Measurements from ENCODE around the gene CADPS.

- TF ChIP-seq CTCF (IDR thresholded peaks at IDR 0.05) (no peak), POLR2A (IDR thresholded peaks at IDR 0.05; ENCODE audit: low read length) (no peak), ELK1 (IDR thresholded peaks at IDR 0.05; ENCODE audit: low read depth, low read length) (no peak), RCOR1 (IDR thresholded peaks at IDR 0.05; ENCODE audit: low read depth, low read length) (no peak), ZC3H11A (IDR thresholded peaks at IDR 0.05) (no peak), FOSL2 (IDR thresholded peaks at IDR 0.05) (no peak), FOSL2 (CRISPR knock-in tag; IDR thresholded peaks at IDR 0.05) (no peak), CHD4 (IDR thresholded peaks at IDR 0.05; ENCODE audit: borderline replicate concordance) (no peak), JUNB (IDR thresholded peaks at IDR 0.05) (no peak), ESRRA (IDR thresholded peaks at IDR 0.05; ENCODE audit: borderline replicate concordance, low read length) (no peak), MAFK (IDR thresholded peaks at IDR 0.05; ENCODE audit: partially characterized antibody) (no peak), HMGXB4 (CRISPR knock-in tag; IDR thresholded peaks at IDR 0.05; ENCODE audit: borderline replicate concordance) (no peak), CEBPB (IDR thresholded peaks at IDR 0.05) (no peak), EP300 (IDR thresholded peaks at IDR 0.05) (no peak)
These were observed 199.7 kb downstream of the CADPS start for GRCh38 chr3:62675492-62675891.

Measured in A549 (cell line).